AG04450 (cell line): ENCODE results near the gene OR2AJ1. TPM values are rescaled to one million over a fixed set of nuclear protein-coding genes. Genes with fewer than 3 reads are reported as not detected.

Source experiments
- CTCF ChIA-PET: fragments of 300-600, 350-600 bp; formaldehyde crosslinking; extraction: SDS; loops from one replicate; lab custom pipeline; 2022; ENCODE audit warnings: antibody characterized with exemption, inconsistent platforms; lab: Charles Lee
- POLR2A ChIA-PET: fragments of 350-600 bp; formaldehyde crosslinking; extraction: SDS; loops from one replicate; lab custom pipeline; 2021; ENCODE audit warnings: antibody characterized with exemption, inconsistent platforms; lab: Yijun Ruan, JAX
- DNase-seq: peaks from one replicate; pipeline ENCODE4 v3.0.0-alpha.2; 2011; ENCODE audit warnings: low read depth, low spot score
- H3K27ac ChIP-seq: one replicate; pipeline ENCODE4 v1.5.1; 2012; ENCODE audit warnings: low read depth, low read length, control low read depth
- H3K27me3 ChIP-seq: one replicate; pipeline ENCODE4 v1.6.0; 2012; ENCODE audit warnings: low read length; ENCODE audit not compliant: control insufficient read depth, insufficient read depth
- H3K4me3 ChIP-seq: 2 replicates; pipeline ENCODE4 v1.5.1; 2011; ENCODE audit warnings: mild to moderate bottlenecking, low read depth, low read length, control low read depth
- H3K9me3 ChIP-seq: 2 replicates; pipeline ENCODE4 v1.5.1; 2012; ENCODE audit warnings: low read length; ENCODE audit not compliant: control insufficient read depth, insufficient read depth
- polyA plus RNA-seq: library from polyadenylated mRNA; depleted of rRNA; stranded (reverse); fragments of >200 nt; gene quantifications from 2 replicates; pipeline ENCODE4 v1.2.3, GENCODE V29; 2011
- TF ChIP-seq, protein P1 (sequence below): IDR thresholded peaks from 2 replicates; pipeline ENCODE4 v1.5.1; 2011; ENCODE audit warnings: low read depth, low read length, control low read depth, inconsistent platforms

OR2AJ1 gene
- polyA plus RNA-seq, 1 experiment, result not detected

DNA sequence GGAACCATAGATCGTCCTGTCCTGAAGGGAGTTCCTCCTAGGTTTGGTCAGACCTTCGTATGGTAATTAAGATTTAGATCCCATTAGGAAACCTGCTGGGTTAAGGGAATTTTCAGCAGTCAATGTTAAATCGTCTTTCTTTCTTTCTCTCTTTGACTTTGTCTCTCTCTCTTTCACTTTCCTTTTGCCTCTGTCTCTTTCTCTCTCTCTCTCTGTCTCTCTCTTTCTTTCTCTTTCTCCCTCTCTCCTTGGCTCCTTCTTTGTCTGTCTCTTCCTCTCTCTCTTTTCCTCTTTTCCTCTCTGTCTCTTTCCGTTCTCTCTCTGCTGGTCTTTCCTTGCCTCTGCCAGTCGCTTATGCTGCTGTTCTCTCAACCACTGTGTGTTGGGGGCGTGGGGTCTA is 20.6 kb upstream of the OR2AJ1 start:
- Histone ChIP-seq H3K27me3 (no peaks in the 10 kb centered on the region), H3K9me3 (peaks cover 13% of the 10 kb centered on the region), H3K27ac (no peak overlapping the region), H3K4me3 (no peak overlapping the region)
- no peak for DNase-seq
- POLR2A ChIA-PET, result no interaction called here
- CTCF ChIA-PET, result no interaction called here
- TF ChIP-seq, protein P1, sequence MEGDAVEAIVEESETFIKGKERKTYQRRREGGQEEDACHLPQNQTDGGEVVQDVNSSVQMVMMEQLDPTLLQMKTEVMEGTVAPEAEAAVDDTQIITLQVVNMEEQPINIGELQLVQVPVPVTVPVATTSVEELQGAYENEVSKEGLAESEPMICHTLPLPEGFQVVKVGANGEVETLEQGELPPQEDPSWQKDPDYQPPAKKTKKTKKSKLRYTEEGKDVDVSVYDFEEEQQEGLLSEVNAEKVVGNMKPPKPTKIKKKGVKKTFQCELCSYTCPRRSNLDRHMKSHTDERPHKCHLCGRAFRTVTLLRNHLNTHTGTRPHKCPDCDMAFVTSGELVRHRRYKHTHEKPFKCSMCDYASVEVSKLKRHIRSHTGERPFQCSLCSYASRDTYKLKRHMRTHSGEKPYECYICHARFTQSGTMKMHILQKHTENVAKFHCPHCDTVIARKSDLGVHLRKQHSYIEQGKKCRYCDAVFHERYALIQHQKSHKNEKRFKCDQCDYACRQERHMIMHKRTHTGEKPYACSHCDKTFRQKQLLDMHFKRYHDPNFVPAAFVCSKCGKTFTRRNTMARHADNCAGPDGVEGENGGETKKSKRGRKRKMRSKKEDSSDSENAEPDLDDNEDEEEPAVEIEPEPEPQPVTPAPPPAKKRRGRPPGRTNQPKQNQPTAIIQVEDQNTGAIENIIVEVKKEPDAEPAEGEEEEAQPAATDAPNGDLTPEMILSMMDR, result no peak

DNA sequence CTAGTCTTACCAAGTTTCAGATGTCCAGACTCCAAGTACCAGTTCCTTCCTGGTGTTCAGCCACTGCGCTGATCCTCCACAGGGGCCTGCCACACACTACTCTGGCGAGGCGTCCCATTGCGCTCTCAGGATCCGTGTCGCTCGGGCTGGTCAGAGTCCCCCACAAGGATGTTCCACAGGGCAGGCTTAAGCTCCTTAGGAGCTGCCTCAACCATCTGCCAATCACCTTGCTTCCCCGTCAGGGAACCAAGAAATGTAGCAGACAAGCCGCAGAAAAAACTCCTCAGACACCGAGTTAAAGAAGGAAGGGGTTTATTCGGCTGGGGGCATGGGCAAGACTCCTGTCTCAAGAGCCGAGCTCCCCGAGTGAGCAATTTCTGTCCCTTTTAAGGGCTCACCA is 19.5 kb upstream of the OR2AJ1 start:
- Histone ChIP-seq H3K27ac (no peak overlapping the region), H3K27me3 (no peaks in the 10 kb centered on the region), H3K9me3 (peaks cover 13% of the 10 kb centered on the region), H3K4me3 (no peak overlapping the region)
- POLR2A ChIA-PET, result no interaction called here
- CTCF ChIA-PET, result no interaction called here
- TF ChIP-seq, protein P1, result no peak
- DNase-seq, result no peak

- ChIA-PET POLR2A (no interaction called here), CTCF (no interaction called here)
- Histone ChIP-seq H3K27ac (no peak overlapping the region), H3K9me3 (peaks cover 13% of the 10 kb centered on the region), H3K4me3 (no peak overlapping the region), H3K27me3 (no peaks in the 10 kb centered on the region)
- no peak for DNase-seq
- TF ChIP-seq, protein P1, result no peak
Observed at GRCh38 chr1:247905910-247906503, 18.7 kb upstream of the OR2AJ1 start.

DNA sequence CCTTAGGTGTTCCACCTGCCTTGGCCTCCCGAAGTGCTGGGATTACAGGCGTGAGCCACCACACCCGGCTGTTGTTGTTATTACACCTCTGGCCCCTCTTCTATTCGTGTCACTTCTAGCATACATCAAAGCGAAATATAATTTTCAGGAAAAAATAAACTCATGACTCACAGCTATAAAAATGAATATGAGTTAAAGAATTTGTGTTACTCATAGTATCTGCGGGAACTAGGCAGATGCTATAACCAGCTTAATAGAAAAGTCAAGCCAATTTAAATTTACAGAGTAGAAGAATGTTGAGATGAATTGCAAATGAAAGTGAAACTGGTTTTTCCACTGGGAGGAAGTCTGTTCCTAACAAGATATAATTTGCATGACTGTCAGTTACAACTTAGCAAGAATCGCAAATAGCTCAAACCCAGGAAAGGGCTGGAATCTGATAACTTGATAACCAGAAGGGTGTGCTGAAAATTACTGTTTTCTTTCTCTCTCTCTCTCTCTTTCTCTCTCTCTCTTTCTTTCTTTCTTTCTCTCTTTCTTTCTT is 18.1 kb upstream of the OR2AJ1 start:
- TF ChIP-seq, protein P1, result no peak
- DNase-seq, result no peak
- peaks cover 16% of the 10 kb centered on the region for H3K9me3 ChIP-seq
- no peaks in the 10 kb centered on the region for H3K27me3 ChIP-seq
- ChIA-PET POLR2A (no interaction called here), CTCF (no interaction called here)
- no peak overlapping the region for H3K27ac ChIP-seq
- H3K4me3 ChIP-seq, result no peak overlapping the region

DNA sequence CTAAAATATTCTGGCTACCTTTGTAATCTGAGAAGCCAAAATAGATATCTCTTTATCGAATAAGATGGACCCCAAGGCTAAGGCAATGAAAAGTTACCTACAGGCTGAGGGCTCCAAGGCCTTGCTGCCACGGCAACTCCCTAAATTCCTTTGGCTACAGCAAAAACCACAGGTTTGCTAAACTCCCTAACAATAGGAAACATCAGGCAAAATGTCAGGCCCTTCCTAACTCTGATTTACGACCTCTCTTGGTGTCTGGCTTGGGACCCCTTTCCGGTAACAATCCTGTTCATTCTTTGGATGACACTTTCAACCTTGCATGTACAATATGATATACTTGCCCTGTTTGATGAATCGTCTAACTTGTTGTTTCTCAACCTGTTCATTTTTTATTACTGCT is 15.9 kb upstream of the OR2AJ1 start:
- Histone ChIP-seq H3K9me3 (peaks cover 23% of the 10 kb centered on the region), H3K27ac (no peak overlapping the region), H3K27me3 (no peaks in the 10 kb centered on the region), H3K4me3 (no peak overlapping the region)
- ChIA-PET POLR2A (no interaction called here), CTCF (no interaction called here)
- TF ChIP-seq, protein P1, result no peak
- DNase-seq, result no peak
